Measurements from ENCODE around the gene TBKBP1.

- TF ChIP-seq E2F1 (CRISPR knock-in tag; IDR thresholded peaks at IDR 0.05) (no peak), TSHZ1 (CRISPR knock-in tag; IDR thresholded peaks at IDR 0.05) (no peak), HCFC1 (IDR thresholded peaks at IDR 0.05; ENCODE audit: low read depth, low read length) (no peak), ZHX1 (conservative IDR thresholded peaks at IDR 0.05; ENCODE audit: low read length) (no peak), TAL1 (IDR thresholded peaks at IDR 0.05) (no peak), HNRNPK (IDR thresholded peaks at IDR 0.05; ENCODE audit: low read depth, low read length, poor library complexity, severe bottlenecking) (no peak), CTCF (IDR thresholded peaks at IDR 0.05 in 2 of 3, conservative IDR thresholded peaks at IDR 0.05 in 1 of 3; ENCODE audit: insufficient read depth in 2 of 3, low read depth in 1 of 3, low read length in 3 of 3) (no peak), ZNF766 (CRISPR knock-in tag; conservative IDR thresholded peaks at IDR 0.05) (no peak), RCOR1 (IDR thresholded peaks at IDR 0.05; ENCODE audit: borderline replicate concordance in 1 of 2, low read depth in 2 of 2, low read length in 2 of 2) (no peak), CXXC5 (CRISPR knock-in tag; IDR thresholded peaks at IDR 0.05) (no peak)
Observed at GRCh38 chr17:47760409-47761140, 66.6 kb downstream of the TBKBP1 start.
